DMS53 treated with DMSO at 0.1 percent for 48 hours (cell line): ENCODE results near the gene HERPUD1.
A peak's percentile ranks its signal among the peaks of the same experiment; 100 is the strongest.
"Not testable (repeated sequence)": the region's sequence is repeated elsewhere in the genome, so short reads cannot be mapped to it uniquely, and the experiment has no call there.

ENCODE experiments used
- DNase-seq: peaks from one replicate; lab custom pipeline; 2025; ENCODE audit not compliant: unreplicated experiment; lab: John Stamatoyannopoulos, UW

The HERPUD1 gene

DNA sequence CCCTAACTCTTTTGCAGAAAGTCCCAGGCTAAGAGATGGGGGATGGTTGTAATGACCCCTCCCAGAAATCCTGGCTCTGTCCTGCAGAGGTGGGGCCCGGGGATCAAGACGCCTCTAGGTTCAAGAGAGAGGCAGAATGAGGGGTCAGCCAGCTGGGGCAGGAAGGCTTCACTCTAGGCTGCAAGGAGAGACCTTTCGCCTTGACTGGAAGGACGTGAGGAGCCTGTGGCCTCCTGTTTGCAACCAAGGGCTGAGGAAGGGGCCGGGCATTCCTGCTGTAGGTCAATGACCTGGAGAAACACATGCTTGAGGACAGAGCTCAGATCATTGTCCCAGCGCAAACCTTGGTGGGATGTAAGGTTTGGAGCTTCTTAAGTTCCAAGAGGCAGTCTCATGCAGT, 21.1 kb downstream of the HERPUD1 start:
- DNase-seq, result no peak

DNA sequence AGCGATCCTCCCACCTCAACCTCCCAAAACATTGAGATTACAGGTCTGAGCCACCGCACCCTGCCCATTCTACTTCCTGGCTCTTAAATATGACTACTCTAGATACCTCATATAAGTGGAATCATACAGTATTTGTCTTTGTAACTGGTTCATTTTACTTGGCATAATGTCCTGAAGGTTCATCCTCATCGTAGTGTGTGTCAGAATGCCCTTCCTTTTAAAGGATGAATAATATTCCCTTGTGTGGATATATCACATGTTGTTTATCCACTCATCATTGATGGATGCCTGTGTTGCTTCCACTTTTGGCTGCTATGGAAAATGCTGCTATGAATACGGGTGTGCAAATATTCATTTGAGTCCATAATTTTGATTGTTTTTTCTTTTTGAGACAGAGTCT, 24.1 kb downstream of the HERPUD1 start:
- no peak for DNase-seq

DNA sequence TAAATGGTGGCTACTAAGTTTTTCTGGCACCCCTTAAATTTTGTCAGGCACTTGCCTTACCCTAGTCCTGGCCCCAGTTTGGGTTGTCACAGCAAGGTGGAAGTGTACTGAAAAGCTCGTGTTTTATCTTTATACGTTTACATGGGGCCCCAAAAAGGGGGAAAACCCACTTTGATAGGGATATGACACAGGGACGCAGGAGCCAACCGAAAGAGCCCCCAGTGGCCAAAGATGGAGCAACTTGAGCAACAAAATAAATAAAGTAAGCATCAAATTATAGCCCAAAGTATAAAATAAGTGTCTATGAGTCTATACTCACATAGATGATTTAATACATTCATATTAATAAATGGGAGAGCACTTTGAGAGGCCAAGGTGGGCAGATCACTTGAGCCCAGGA, 24.8 kb downstream of the HERPUD1 start:
- no peak for DNase-seq

DNA sequence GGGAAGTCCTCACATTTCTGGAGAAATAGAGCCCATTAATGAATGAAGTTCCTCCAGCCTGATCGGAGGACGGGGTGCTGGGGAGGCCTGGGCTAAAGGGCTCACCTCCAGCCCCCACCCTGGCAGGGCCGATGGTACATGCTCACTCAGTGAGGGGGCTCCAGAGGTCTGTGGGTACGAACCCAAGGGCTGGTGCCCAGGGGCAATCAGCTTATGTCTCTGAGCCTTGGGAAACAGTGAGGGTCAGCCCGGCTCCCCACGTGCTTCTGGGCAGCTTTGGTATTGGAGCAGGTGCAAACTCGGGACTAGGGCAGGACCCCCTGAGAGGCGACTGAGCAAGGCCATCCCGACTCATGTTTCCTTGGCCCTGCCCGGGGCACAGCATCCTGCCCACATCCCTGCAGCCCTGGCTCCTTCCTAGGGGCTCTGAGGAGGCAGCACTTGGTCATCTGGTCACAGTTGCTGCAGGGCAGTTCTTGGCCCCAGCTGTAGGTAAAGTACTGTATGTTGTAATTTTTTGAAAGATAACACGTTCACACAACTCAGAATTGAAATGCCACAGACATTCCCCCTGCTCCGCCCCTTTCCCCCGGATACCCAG, 28.8 kb downstream of the HERPUD1 start:
- DNase-seq, result no peak

DNA sequence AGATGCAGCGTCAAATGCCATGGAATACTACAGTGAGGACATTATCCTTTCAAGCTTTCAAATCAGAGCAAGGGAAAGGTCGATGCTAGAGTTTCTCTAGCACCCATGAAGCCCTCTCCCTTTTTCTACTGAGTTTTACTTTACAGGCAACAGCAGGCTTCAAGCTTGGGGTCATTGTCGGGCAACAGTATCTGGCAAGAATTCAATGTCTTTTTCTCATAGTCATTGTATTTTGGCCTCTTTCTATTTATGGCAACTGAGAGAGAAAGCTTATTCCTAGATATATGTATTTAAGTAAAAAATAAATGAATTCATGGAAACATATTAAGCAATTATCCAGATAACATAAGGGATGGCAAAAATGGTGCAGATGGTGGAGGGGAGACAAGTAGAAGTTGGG, 29.4 kb downstream of the HERPUD1 start:
- DNase-seq, result no peak

DNA sequence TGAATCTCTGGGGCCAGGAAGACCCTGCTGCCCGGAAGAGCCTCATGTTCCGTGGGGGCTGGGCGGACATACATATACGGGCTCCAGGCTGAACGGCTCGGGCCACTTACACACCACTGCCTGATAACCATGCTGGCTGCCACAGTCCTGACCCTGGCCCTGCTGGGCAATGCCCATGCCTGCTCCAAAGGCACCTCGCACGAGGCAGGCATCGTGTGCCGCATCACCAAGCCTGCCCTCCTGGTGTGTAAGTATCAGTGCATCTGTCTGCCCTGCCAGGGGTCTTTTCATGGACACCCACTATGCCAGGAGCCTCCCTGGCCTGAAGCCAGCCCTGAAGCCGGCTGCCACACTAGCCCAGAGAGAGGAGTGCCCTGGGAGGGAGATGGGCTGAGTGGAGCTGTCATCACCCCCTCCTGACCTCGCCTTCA, 29.9 kb downstream of the HERPUD1 start, which contains the start of gene CETP:
Gene CETP, plus strand, starts transcription at position 100 of the 431 bp plus-strand sequence. Its CDS starts 30 bp downstream, at position 130.
- DNase-seq, result no peak

DNA sequence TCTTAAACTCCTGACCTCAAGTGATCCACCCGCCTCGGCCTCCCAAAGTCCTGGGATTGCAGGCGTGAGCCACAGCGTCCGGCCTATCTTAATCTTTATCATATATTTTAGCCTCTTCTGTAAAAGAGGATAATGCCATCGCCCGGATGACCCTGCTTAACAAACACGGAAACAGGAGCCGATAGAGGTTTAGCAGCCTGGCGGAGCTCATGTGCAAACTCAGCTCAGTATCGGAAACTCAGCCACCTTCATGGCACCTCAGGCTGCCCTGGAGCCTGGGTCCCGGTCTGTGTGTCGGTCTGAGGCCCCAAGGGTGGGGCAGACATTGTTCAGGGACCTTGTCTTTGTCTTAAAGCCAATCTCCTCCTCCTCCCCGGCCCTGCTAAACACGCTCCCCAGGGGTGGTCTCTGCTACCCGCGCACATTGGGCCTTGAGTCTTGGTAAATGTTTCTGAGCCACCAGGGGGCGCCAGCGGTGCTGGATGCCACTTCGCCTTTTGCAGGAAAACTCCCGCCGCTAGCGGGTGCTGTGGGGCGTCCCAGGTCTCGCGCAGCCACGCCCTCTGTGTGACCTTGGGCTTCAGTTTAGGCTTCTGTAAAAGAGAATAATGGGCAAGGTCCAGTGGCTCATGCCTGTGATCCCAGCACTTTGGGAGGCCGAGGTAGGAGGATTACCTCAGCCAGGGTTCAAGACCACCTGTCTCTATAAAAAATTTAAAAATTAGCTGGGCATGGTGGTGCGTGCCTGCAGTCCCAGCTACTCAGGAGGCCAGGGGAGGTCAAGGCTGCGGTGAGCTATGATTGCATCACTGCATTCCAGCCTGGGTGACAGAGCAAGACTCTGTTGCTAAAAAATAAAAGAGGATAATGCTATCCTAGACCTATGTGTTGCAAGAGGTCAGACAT, 32.6 kb downstream of the HERPUD1 start:
- DNase-seq, result peak; percentile 55

DNA sequence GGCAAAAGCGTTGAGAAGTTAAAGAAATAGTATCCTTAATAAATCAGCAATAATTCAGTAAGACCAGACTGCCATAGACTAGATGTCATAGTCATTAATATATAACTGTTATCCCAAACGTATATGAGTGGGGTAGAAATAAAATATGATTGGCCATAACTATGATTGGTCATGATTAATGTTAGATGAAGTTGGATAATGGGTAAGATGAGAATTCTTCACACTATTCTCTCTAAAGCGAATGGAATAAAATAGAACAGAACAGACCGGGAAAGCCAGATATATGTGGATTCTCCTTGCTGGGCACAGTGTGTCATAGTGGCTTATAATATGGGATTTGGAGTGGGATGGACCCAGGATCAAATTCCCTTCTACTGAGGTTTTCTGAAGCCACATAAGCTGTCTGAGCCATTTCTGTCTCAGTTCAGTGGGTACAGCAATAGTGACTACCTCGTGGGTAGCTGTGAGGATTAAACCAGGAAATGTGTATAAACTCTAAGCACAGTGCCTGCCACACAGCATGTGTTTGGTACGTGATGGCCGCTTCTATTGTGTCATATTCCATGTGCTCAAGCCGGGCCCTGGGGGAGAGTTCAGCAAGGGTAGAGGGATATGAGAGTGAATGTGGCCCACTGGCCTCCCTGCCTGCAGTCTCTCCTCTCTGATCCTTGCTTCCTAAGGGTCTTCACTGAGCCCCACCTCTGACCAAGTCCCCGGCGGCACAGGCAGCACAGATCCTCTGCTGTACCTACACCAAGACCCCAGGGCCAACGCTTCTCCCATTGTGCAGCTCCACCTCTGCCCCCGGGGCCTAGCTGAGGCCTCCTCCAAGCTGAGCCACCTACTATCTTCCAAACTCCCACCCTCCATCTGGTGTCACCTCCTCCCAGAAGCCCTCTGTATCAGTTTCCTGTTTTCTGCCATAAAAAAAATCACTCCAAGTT, 33.5 kb downstream of the HERPUD1 start:
- DNase-seq, result no peak

DNA sequence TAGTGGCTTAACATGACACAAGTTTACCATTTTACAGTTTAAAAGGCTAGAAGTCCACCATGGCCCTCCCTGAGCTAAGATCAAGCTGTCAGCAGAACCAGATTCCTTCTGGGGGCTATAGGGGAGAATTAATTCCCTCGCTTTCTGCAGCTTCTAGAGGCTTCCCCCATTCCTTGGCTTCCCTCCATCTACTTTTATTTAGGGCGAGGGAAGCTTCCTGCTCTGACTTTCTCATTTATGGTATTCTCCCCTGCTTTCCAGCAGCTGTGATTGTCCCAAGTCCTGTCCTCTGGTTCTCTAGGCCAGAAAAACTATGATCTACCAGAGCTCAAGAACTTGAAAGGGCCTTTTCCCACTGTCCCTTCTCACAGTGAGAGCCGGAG, 34.1 kb downstream of the HERPUD1 start:
- no peak for DNase-seq

DNA sequence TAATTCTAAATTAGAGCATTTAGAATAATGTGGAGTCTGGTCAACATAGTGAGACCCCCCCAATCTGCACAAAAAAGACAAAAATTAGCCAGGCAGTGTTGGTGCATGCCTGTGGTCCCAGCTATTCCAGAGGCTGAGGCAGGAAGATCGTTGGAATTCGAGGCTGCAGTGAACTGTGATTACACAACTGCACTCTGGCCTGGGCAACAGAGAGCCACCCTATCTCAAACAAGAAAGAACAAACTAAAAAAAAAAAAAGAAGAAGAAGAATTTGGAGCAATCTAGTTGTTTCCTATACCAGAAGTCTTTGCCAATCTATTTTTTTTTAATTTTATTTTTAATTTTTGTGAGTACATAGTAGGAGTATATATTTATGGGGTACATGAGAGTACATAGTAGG, 35.8 kb downstream of the HERPUD1 start:
- DNase-seq, result no peak

DNA sequence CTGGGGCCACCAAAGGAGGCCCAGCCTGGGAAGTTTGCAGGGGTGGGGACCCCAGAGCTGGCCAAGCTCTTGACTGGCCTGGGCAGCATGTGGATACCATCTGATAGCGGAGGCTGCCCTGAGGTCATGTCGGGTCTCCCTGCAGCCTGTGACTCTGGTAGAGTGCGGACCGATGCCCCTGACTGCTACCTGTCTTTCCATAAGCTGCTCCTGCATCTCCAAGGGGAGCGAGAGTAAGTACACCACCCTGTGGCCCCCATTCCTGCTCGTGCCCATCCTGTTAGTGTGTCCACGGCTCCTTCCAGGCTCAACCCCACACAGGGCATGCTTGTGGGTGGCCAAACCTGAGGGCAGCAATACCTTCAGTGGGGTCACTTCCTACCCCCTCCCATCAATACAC, 37.8 kb downstream of the HERPUD1 start:
- DNase-seq, result no peak

DNA sequence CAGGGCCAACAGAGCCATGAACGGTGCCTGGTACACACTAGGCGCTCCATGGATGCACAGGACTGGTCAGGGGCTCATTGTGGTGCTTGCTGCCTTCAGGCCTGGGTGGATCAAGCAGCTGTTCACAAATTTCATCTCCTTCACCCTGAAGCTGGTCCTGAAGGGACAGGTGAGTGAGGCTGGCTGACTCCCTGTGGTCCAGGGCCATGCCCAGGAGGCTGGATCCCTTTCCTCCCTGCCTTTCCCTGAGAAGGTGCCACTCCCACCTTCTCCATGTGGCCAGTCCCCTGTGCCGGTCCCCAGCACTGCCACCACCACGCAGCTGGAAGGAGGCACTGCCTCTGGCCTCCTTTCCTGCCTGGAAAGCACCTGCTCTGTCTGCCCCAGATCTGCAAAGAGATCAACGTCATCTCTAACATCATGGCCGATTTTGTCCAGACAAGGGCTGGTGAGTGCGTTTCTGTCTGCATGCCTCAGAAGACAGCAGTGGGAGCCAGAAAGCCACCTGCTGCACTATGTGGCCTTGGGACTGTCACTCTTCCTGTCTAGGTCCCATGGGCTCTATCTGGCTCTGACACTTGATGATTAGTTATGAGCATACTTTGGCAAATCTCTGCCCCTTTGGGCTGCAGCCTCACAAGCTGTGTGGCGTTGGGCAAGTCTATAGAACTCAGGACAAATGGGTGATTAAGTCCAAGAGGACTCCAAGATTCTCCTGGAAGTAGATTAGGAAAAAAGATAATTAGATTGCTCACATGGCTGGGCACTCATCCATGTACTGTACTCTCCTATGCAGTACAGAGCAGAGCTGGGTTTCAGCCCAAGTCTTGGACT, 39.2 kb downstream of the HERPUD1 start:
- DNase-seq, result no peak

DNA sequence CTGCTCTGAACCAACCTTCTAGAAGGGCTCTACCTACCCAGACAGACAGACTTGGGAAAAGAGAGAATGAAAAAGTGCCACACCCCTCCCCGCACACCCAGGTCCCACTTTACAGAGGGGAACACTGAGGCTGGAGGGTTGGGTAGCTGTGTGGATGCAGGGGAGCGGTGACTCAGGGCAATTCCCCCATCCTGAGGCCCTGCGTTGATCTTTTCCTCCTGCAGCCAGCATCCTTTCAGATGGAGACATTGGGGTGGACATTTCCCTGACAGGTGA, 39.8 kb downstream of the HERPUD1 start:
- no peak for DNase-seq

DNA sequence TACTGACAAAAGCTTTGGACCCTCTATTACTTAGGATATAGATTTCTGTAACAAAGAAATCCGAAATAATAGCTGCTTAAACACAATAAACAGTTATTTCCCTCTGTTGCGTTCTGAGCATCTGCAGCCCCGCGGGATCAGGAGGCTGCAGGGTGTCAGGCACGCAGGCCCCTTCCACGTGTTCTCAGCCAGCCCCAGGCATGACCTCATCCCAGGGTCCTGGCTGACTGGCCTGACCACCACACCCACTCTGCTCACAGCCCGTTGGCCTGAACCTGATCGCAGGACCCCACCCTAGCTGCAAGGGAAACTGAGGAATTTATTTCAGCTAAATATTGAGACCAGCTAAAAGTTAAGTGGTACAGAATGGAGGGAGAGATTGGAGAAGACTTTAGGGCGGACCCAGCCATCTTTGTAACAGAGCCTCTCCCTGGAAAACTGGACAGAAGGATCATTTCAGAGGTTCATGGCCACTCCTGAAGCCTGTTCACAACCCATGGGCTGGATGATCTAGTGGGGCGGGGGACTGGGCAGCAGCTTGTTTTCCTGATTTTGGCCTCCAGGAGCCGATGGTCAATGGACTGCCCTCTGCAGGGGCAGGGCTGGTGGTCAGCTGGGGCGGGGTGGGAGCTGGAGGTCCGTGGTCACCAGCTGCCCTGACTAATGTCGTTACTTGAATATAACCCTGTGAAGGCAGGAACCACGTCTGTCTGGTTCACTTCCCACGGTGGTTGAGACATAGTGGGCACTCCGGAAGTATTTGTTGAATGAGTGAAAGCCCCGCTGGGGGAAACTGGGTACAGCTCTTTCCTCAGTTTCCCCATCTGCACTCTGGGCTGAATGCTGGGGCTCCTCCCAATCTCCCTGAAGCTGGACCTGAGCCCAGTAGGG, 40.7 kb downstream of the HERPUD1 start:
- no peak for DNase-seq

DNA sequence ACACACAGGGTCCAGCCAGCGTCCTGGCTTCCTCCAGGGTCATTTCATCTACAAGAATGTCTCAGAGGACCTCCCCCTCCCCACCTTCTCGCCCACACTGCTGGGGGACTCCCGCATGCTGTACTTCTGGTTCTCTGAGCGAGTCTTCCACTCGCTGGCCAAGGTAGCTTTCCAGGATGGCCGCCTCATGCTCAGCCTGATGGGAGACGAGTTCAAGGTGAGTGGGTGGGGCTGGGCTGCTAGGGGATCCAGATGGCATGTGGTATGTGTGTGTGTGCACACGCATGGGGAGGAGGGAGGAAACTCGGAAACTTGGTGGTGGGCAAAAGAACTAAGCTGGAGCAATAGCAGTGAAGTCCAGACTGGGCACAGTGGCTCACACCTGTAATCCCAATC, 41.4 kb downstream of the HERPUD1 start:
- no peak for DNase-seq

DNA sequence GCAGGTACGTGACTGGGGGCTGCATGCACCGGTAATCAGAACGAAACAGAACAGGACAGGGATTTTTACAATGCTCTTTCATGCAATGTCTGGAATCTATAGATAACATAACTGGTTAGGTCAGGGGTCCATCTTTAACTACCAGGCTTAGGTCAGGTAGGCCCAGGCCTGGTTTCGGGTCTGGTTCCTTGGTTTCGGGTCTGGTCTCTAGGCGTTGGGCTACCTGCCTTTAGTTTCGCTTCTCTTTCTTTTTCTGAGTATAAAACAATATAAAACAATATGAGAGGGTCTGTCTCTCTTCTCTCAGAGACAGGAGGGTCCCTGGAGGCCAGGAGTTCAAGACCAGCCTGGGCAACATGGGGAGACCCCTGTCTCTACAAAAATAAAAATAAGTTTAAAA, 42.0 kb downstream of the HERPUD1 start:
- DNase-seq, result not testable (repeated sequence)

DNA sequence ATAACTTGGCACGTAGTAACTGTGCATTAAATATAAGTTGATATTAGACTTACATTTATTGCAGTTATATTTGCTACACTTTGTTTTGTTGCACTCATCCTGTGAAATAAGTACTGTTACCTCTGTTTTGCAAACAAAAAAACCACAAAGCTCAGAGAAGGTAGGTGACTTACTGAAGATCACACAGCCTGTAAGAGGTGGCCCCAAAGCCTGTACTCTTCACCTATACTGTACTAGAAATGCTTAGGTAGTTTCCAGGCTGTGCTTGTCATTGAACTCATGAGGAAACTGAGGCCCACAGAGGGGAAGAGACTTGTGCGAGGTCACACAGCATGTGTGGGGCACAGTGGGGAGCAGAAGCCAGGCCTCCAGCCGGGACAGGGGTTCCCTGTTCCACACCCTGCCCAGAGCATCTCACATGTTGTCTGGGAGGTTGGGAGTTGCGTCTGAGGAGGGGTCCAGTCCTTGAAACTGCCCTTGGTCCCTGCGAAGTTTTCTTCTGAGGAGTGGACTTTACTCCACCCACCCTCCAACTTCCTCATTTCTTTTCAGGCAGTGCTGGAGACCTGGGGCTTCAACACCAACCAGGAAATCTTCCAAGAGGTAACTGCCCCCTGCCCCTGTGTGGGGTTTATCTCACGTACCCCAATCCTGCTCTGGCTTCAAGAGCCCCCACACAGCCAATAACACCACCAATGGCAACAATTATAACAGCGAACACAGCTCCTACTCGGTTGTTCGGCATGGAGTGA, 42.8 kb downstream of the HERPUD1 start:
- no peak for DNase-seq

DNA sequence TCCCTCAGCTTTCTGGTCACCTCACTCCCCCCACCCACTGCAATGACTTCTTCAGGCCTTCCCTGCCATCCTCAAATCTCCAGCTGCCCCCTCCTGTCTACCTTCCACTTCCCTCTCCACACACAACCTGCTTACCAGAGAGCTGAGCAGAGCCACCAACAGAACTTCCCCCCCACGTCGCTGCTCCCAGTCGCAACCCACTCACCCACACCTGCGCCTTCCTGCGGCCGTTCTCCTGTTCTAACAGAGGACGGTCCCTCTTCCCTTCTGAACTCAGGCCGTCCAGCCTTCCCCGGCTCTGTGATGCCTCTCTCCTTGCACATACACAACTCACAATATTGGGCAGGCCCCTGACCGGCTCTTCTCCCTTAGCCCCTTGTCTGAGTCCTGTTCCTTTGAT, 43.8 kb downstream of the HERPUD1 start:
- no peak for DNase-seq

DNA sequence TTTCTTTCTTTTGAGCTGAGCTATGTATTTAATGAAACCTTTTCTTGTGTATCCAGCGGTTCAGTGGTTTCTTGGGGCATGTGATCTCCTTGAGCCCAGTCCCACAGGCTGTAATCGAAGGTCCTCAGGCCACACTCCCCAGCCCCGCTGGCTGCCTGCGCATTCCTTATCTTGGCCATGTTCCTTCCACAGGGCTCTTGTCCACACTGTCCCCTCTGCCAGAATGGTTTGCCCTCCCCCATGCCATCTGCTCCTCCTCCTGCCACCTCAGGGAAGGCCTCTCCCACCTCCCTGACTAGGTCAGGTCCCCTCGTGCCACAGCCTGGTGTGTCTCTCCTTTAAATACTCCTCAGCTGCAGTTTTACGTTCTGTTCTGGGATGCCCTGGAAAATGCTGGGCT, 45.3 kb downstream of the HERPUD1 start:
- no peak for DNase-seq
